Activated CD4-positive, alpha-beta T cell treated with anti-CD3 and anti-CD28 coated beads for 36 hours (primary cell): Measurements from ENCODE around the gene APCDD1L. TPM values are rescaled to one million over a fixed set of nuclear protein-coding genes. Genes with fewer than 3 reads are reported as not detected.
A peak's percentile ranks its signal among the peaks of the same experiment; 100 is the strongest.
"Not testable (repeated sequence)": the region's sequence is repeated elsewhere in the genome, so short reads cannot be mapped to it uniquely, and the experiment has no call there.

Experiments
- ATAC-seq: fragments of 200-7000 bp; cut with Tn5 transposase; one replicate; pipeline ENCODE4 v1.10.0; 2021; ENCODE audit warnings: mild to moderate bottlenecking, moderate library complexity
- CTCF ChIA-PET: fragments of 350-600 bp; sonication (Branson Sonifier 250); formaldehyde crosslinking; loops from one replicate; lab custom pipeline; 2021; ENCODE audit warnings: antibody characterized with exemption; lab: Charles Lee
- POLR2A ChIA-PET: fragments of 350-600 bp; sonication (Branson Sonifier 250); formaldehyde crosslinking; loops from one replicate; lab custom pipeline; 2021; ENCODE audit warnings: antibody characterized with exemption, inconsistent platforms; lab: Charles Lee
- DNase-seq: peaks from one replicate; pipeline ENCODE4 v3.0.0-alpha.2; 2020
- H3K27ac Mint-ChIP-seq: one replicate; pipeline ENCODE4 v1.8.0; 2021; ENCODE audit warnings: mixed read lengths
- H3K27me3 Mint-ChIP-seq: one replicate; pipeline ENCODE4 v1.8.0; 2021; ENCODE audit warnings: mixed read lengths
- H3K36me3 Mint-ChIP-seq: one replicate; pipeline ENCODE4 v1.8.0; 2021; ENCODE audit warnings: low read depth, mixed read lengths
- H3K4me1 Mint-ChIP-seq: one replicate; pipeline ENCODE4 v1.8.0; 2021; ENCODE audit warnings: mixed read lengths
- H3K4me3 Mint-ChIP-seq: one replicate; pipeline ENCODE4 v1.8.0; 2021; ENCODE audit warnings: mild to moderate bottlenecking, moderate library complexity, mixed read lengths
- H3K9me3 Mint-ChIP-seq: one replicate; pipeline ENCODE4 v1.8.0; 2021; ENCODE audit warnings: low read depth, mixed read lengths
- intact Hi-C, 2 experiments: fragments of 100-400 bp; cut with DNase I in 1 of 2; cut with micrococcal nuclease in 1 of 2; formaldehyde crosslinking; loops; one replicate each; pipeline versions ENCODE4 v1.14.2 to v1.15.1; 2022 to 2024; cut with DNase I, micrococcal nuclease
- total RNA-seq, 2 experiments: library from RNA; stranded (reverse); gene quantifications; one replicate each; pipeline ENCODE4 v1.2.3, GENCODE V29; 2021

Gene APCDD1L
- total RNA-seq, 2 experiments from 2014 or later: not detected

- ATAC-seq (no peak), DNase-seq (no peak)
- CTCF ChIA-PET: interaction anchor here (0.7 to 2.4 kb wide), 3 partner anchors 9 to 222 kb away, joined by 3 to 5 read pairs (median 3); no protein-coding TSS in a partner anchor
- Mint-ChIP-seq H3K27ac (no peak overlapping the region), H3K4me1 (peaks cover 43% of the 10 kb centered on the region), H3K27me3 (no peaks in the 10 kb centered on the region), H3K36me3 (peaks cover 16% of the 10 kb centered on the region), H3K9me3 (no peaks in the 10 kb centered on the region), H3K4me3 (no peak overlapping the region)
- POLR2A ChIA-PET: no interaction called here
- intact Hi-C loops: no loop called here
Measured at GRCh38 chr20:58433029-58433647, 82.1 kb downstream of the APCDD1L start.

- Mint-ChIP-seq H3K27ac (no peak overlapping the region), H3K36me3 (peaks cover 10% of the 10 kb centered on the region), H3K4me1 (peaks cover 37% of the 10 kb centered on the region), H3K27me3 (no peaks in the 10 kb centered on the region), H3K4me3 (no peak overlapping the region), H3K9me3 (no peaks in the 10 kb centered on the region)
- DNase-seq (no peak), ATAC-seq (no peak)
- CTCF ChIA-PET: interaction anchor here (0.7 to 2.4 kb wide), 5 partner anchors 9 to 222 kb away, joined by 3 to 5 read pairs (median 3); no protein-coding TSS in a partner anchor
- POLR2A ChIA-PET: no interaction called here
- intact Hi-C loops: no loop called here
Measured at GRCh38 chr20:58432186-58432954, 82.8 kb downstream of the APCDD1L start.

- Mint-ChIP-seq H3K9me3 (no peaks in the 10 kb centered on the region), H3K27ac (no peak overlapping the region), H3K4me3 (no peak overlapping the region), H3K27me3 (no peaks in the 10 kb centered on the region), H3K4me1 (peaks cover 33% of the 10 kb centered on the region), H3K36me3 (peaks cover 10% of the 10 kb centered on the region)
- POLR2A ChIA-PET: no interaction called here
- ATAC-seq (no peak), DNase-seq (no peak)
- CTCF ChIA-PET: interaction anchor here (1.1 to 1.5 kb wide), 2 partner anchors 10 to 17 kb away, joined by 3 read pairs; no protein-coding TSS in a partner anchor
- intact Hi-C loops: no loop called here
Measured at GRCh38 chr20:58431134-58431533, 84.1 kb downstream of the APCDD1L start.

- ATAC-seq: no peak
- peaks cover 33% of the 10 kb centered on the region for H3K4me1 Mint-ChIP-seq
- H3K27me3 Mint-ChIP-seq: no peaks in the 10 kb centered on the region
- DNase-seq: no peak
- POLR2A ChIA-PET: no interaction called here
- CTCF ChIA-PET: interaction anchor here (0.6 kb wide), 1 partner anchor 189 kb away, joined by 3 read pairs; no protein-coding TSS in a partner anchor
- intact Hi-C loops: no loop called here
- no peak overlapping the region for H3K27ac Mint-ChIP-seq
- no peak overlapping the region for H3K4me3 Mint-ChIP-seq
- H3K9me3 Mint-ChIP-seq: no peaks in the 10 kb centered on the region
- H3K36me3 Mint-ChIP-seq: peaks cover 8% of the 10 kb centered on the region
Measured at GRCh38 chr20:58429303-58429702, 85.9 kb downstream of the APCDD1L start.

- ChIA-PET CTCF (no interaction called here), POLR2A (no interaction called here)
- H3K9me3 Mint-ChIP-seq: no peaks in the 10 kb centered on the region
- ATAC-seq (no peak), DNase-seq (no peak)
- H3K4me3 Mint-ChIP-seq: no peak overlapping the region
- no peaks in the 10 kb centered on the region for H3K27me3 Mint-ChIP-seq
- intact Hi-C loops: no loop called here
- peaks cover 8% of the 10 kb centered on the region for H3K36me3 Mint-ChIP-seq
- H3K27ac Mint-ChIP-seq: no peak overlapping the region
- H3K4me1 Mint-ChIP-seq: peaks cover 32% of the 10 kb centered on the region
Measured at GRCh38 chr20:58428364-58428763, 86.8 kb downstream of the APCDD1L start.

- H3K4me1 Mint-ChIP-seq: peaks cover 24% of the 10 kb centered on the region
- intact Hi-C loops, H3K27ac Mint-ChIP-seq, H3K27me3 Mint-ChIP-seq, H3K4me3 Mint-ChIP-seq, DNase-seq, H3K9me3 Mint-ChIP-seq, POLR2A ChIA-PET, CTCF ChIA-PET, ATAC-seq, H3K36me3 Mint-ChIP-seq: not testable (repeated sequence)
Measured at GRCh38 chr20:58427571-58427970, 87.6 kb downstream of the APCDD1L start.

- H3K4me3 Mint-ChIP-seq: no peak overlapping the region
- ATAC-seq (no peak), DNase-seq (no peak)
- H3K36me3 Mint-ChIP-seq: peaks cover 20% of the 10 kb centered on the region
- no peaks in the 10 kb centered on the region for H3K27me3 Mint-ChIP-seq
- ChIA-PET POLR2A (interaction anchor here (1.0 kb wide), 1 partner anchor 24 kb away, joined by 4 read pairs; no protein-coding TSS in a partner anchor), CTCF (interaction anchor here (0.8 to 1.4 kb wide), 3 partner anchors 9 to 24 kb away, joined by 3 to 5 read pairs (median 5); no protein-coding TSS in a partner anchor)
- no peak overlapping the region for H3K27ac Mint-ChIP-seq
- peaks cover 20% of the 10 kb centered on the region for H3K4me1 Mint-ChIP-seq
- intact Hi-C loops: no loop called here
- no peaks in the 10 kb centered on the region for H3K9me3 Mint-ChIP-seq
Measured at GRCh38 chr20:58424218-58424969, 90.8 kb downstream of the APCDD1L start.

GRCh38 chr20:58421497-58421850 lies 93.7 kb downstream of the APCDD1L start:
- Mint-ChIP-seq H3K27ac (no peak overlapping the region), H3K9me3 (no peaks in the 10 kb centered on the region), H3K27me3 (no peaks in the 10 kb centered on the region), H3K36me3 (peaks cover 36% of the 10 kb centered on the region), H3K4me3 (no peak overlapping the region), H3K4me1 (peaks cover 39% of the 10 kb centered on the region)
- DNase-seq (no peak), ATAC-seq (no peak)
- ChIA-PET POLR2A (no interaction called here), CTCF (interaction anchor here (0.8 to 1.7 kb wide), 4 partner anchors 10 to 38 kb away, joined by 3 to 4 read pairs (median 3); no protein-coding TSS in a partner anchor)
- intact Hi-C loops: no loop called here

GRCh38 chr20:58420798-58421496 lies 94.3 kb downstream of the APCDD1L start:
- POLR2A ChIA-PET: no interaction called here
- H3K27me3 Mint-ChIP-seq: no peaks in the 10 kb centered on the region

GRCh38 chr20:58418949-58419748 lies 96.0 kb downstream of the APCDD1L start:
- DNase-seq (no peak), ATAC-seq (peak; percentile 86)
- no peak overlapping the region for H3K4me3 Mint-ChIP-seq
- no peaks in the 10 kb centered on the region for H3K27me3 Mint-ChIP-seq
- H3K4me1 Mint-ChIP-seq: peaks cover 50% of the 10 kb centered on the region
- intact Hi-C loops: no loop called here
- H3K27ac Mint-ChIP-seq: peak overlapping the region; percentile 34
- peaks cover 2% of the 10 kb centered on the region for H3K9me3 Mint-ChIP-seq
- peaks cover 37% of the 10 kb centered on the region for H3K36me3 Mint-ChIP-seq
- ChIA-PET CTCF (interaction anchor here (1.0 to 1.5 kb wide), 5 partner anchors 14 to 182 kb away, joined by 3 to 4 read pairs (median 3); no protein-coding TSS in a partner anchor), POLR2A (interaction anchor here (1.1 kb wide), 1 partner anchor 30 kb away, joined by 3 read pairs; the partner anchor contains the start of gene VAPB)

More at GRCh38 chr20:58420798-58421496, 94.3 kb downstream of the APCDD1L start:
- no peak for DNase-seq
- ATAC-seq: peak; percentile 31
- no peak overlapping the region for H3K27ac Mint-ChIP-seq
- H3K4me3 Mint-ChIP-seq: no peak overlapping the region
- CTCF ChIA-PET: interaction anchor here (0.8 to 1.7 kb wide), 4 partner anchors 10 to 39 kb away, joined by 3 to 4 read pairs (median 3); no protein-coding TSS in a partner anchor
- no peaks in the 10 kb centered on the region for H3K9me3 Mint-ChIP-seq
- intact Hi-C loops: no loop called here
- peaks cover 38% of the 10 kb centered on the region for H3K36me3 Mint-ChIP-seq
- peaks cover 45% of the 10 kb centered on the region for H3K4me1 Mint-ChIP-seq
